GM23338 (cell line): Measurements from ENCODE around the gene LAGE3. TPM values are rescaled to one million over a fixed set of nuclear protein-coding genes. Genes with fewer than 3 reads are reported as not detected.
A peak's percentile ranks its signal among the peaks of the same experiment; 100 is the strongest.

Experiments
- ATAC-seq: fragments of 200-7000 bp; cut with Tn5 transposase; 3 replicates; pipeline ENCODE4 v1.9.1; 2020
- DNase-seq: peaks from one replicate; pipeline ENCODE4 v3.0.0-alpha.2; 2015; ENCODE audit warnings: low spot score
- H2AFZ ChIP-seq: fragments of 200-600 bp; sonication (generic); 2 replicates; pipeline ENCODE4 v1.8.0; 2016; ENCODE audit warnings: antibody characterized with exemption, mild to moderate bottlenecking, moderate library complexity
- H3F3A ChIP-seq: fragments of 200-600 bp; sonication (generic); replicated peaks from 2 replicates; pipeline ENCODE4 v1.8.0; 2017; ENCODE audit warnings: antibody characterized with exemption, mixed run types, low read depth
- H3K27ac ChIP-seq: fragments of 200-600 bp; sonication (generic); 2 replicates; pipeline ENCODE4 v1.6.1; 2016; ENCODE audit warnings: low read depth
- H3K27me3 ChIP-seq: fragments of 200-600 bp; sonication (generic); 2 replicates; pipeline ENCODE4 v1.8.0; 2016; ENCODE audit warnings: mild to moderate bottlenecking, mixed run types, moderate library complexity; ENCODE audit not compliant: insufficient read depth
- H3K36me3 ChIP-seq: fragments of 200-600 bp; sonication (generic); 2 replicates; pipeline ENCODE4 v1.8.0; 2016; ENCODE audit warnings: mild to moderate bottlenecking; ENCODE audit not compliant: insufficient read depth
- H3K4me1 ChIP-seq: fragments of 200-600 bp; sonication (generic); 2 replicates; pipeline ENCODE4 v1.8.0; 2016; ENCODE audit warnings: mild to moderate bottlenecking, moderate library complexity; ENCODE audit not compliant: insufficient read depth
- H3K4me2 ChIP-seq: fragments of 200-600 bp; sonication (generic); 2 replicates; pipeline ENCODE4 v1.7.1; 2017; ENCODE audit warnings: mixed run types
- H3K4me3 ChIP-seq: fragments of 200-600 bp; sonication (generic); 2 replicates; pipeline ENCODE4 v1.6.1; 2016; ENCODE audit warnings: mixed run types
- H3K79me2 ChIP-seq: fragments of 200-600 bp; sonication (generic); replicated peaks from 2 replicates; pipeline ENCODE4 v1.8.0; 2017; ENCODE audit warnings: mild to moderate bottlenecking; ENCODE audit not compliant: insufficient read depth
- H3K9me2 ChIP-seq: fragments of 200-600 bp; sonication (generic); 2 replicates; pipeline ENCODE4 v1.8.0; 2017; ENCODE audit not compliant: insufficient read depth
- H4K20me1 ChIP-seq: fragments of 200-600 bp; sonication (generic); replicated peaks from 2 replicates; pipeline ENCODE4 v1.8.0; 2017; ENCODE audit warnings: mild to moderate bottlenecking; ENCODE audit not compliant: insufficient read depth
- H3K27ac Mint-ChIP-seq: 2 replicates; pipeline ENCODE4 v1.8.0; 2020; ENCODE audit warnings: inconsistent platforms, mild to moderate bottlenecking, moderate library complexity, mixed read lengths
- H3K27me3 Mint-ChIP-seq: 3 replicates; pipeline ENCODE4 v1.8.0; 2022; ENCODE audit warnings: low read depth, mild to moderate bottlenecking, moderate library complexity, mixed read lengths, inconsistent platforms; ENCODE audit not compliant: insufficient read depth, poor library complexity
- H3K36me3 Mint-ChIP-seq: 3 replicates; pipeline ENCODE4 v1.8.0; 2021; ENCODE audit warnings: low read depth, mild to moderate bottlenecking, inconsistent platforms, moderate library complexity, mixed read lengths
- H3K4me1 Mint-ChIP-seq: 3 replicates; pipeline ENCODE4 v1.8.0; 2020; ENCODE audit warnings: mild to moderate bottlenecking, inconsistent platforms, mixed read lengths
- H3K4me3 Mint-ChIP-seq: 3 replicates; pipeline ENCODE4 v1.8.0; 2021; ENCODE audit warnings: moderate library complexity, mild to moderate bottlenecking, inconsistent platforms, mixed read lengths
- H3K9me3 Mint-ChIP-seq: 3 replicates; pipeline ENCODE4 v1.8.0; 2020; ENCODE audit warnings: moderate library complexity, mild to moderate bottlenecking, inconsistent platforms, mixed read lengths
- CREB1 ChIP-seq: fragments of 250-450 bp; sonication (Bioruptor Pico); IDR thresholded peaks from 2 replicates; pipeline ENCODE4 v1.5.0; 2020; ENCODE audit warnings: low read depth, mild to moderate bottlenecking, moderate library complexity
- EZH2phosphoT487 ChIP-seq: fragments of 200-600 bp; sonication (generic); IDR thresholded peaks from one replicate; pipeline ENCODE4 v1.8.1; 2018; ENCODE audit warnings: antibody characterized with exemption; ENCODE audit not compliant: unreplicated experiment
- NANOG ChIP-seq: IDR thresholded peaks from 2 replicates; pipeline ENCODE4 v1.6.1; 2016; ENCODE audit warnings: antibody characterized with exemption, borderline replicate concordance
- POLR2AphosphoS5 ChIP-seq: IDR thresholded peaks from 2 replicates; pipeline ENCODE4 v1.6.1; 2016; ENCODE audit warnings: antibody characterized with exemption, low read depth
- STAT1 ChIP-seq: IDR thresholded peaks from one replicate; pipeline ENCODE4 v1.6.1; 2016; ENCODE audit warnings: antibody characterized with exemption; ENCODE audit not compliant: unreplicated experiment
- ZNF114 ChIP-seq: fragments of 250-450 bp; sonication (Bioruptor Pico); IDR thresholded peaks from 2 replicates; pipeline ENCODE4 v1.5.0; 2020; ENCODE audit warnings: mild to moderate bottlenecking, moderate library complexity
- ZNF331 ChIP-seq: fragments of 250-450 bp; sonication (Bioruptor Pico); IDR thresholded peaks from 2 replicates; pipeline ENCODE4 v1.5.0; 2020; ENCODE audit warnings: low read depth, mild to moderate bottlenecking, moderate library complexity
- polyA plus RNA-seq: library from polyadenylated mRNA; unstranded; fragments of >200 nt; fragmentation: Nextera tagmentation; extraction: Ambion mirVana; gene quantifications from 2 replicates; pipeline ENCODE4 v1.2.1, GENCODE V29; 2016
- total RNA-seq: library from RNA; depleted of rRNA; stranded (reverse); fragments of >200 nt; shearing (Covaris generic); gene quantifications from 2 replicates; pipeline ENCODE4 v1.2.3, GENCODE V29; 2014
- TF ChIP-seq, protein P1 (sequence below): IDR thresholded peaks from one replicate; pipeline ENCODE4 v1.6.1; 2018; ENCODE audit warnings: antibody characterized with exemption; ENCODE audit not compliant: unreplicated experiment
- TF ChIP-seq, protein P2 (sequence below), 2 experiments: fragments of 200-600 bp in 1 of 2; sonication (generic) in 1 of 2; conservative IDR thresholded peaks; 2 replicates each; pipeline versions ENCODE4 v1.5.1 to v1.6.1; 2016 to 2017; ENCODE audit warnings: antibody characterized with exemption in 2 of 2, low read depth in 2 of 2, mild to moderate bottlenecking in 2 of 2, moderate library complexity in 1 of 2
- TF ChIP-seq, protein P3 (sequence below): fragments of 250-450 bp; sonication (Bioruptor Pico); IDR thresholded peaks from 2 replicates; pipeline ENCODE4 v1.5.0; 2020; ENCODE audit warnings: mild to moderate bottlenecking, moderate library complexity

The LAGE3 gene
- total and polyA plus RNA-seq, 2 experiments from 2014 or later, result 71.0 to 84.5 TPM

DNA sequence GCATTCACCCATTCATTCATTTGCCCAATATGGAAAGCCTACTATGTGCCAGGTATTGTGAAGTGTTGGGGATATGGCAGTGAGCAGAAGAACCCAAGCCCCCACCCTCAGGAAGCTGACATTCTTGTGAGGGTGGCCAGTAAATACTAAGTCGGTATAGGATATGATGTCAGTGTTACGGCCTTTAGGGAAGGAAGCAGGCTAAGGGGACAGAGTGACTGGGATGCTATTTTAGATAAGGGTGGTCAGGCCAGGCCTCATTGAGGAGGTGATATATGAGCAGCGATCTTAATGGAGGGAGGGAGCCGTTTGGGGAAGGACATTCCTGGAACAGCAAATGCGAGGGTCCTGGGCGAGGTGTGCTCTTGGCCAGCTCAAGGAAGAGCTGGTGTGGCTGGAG, 48.6 kb downstream of the LAGE3 start:
- Histone ChIP-seq H3K27me3 (no peaks in the 10 kb centered on the region), H3K27ac (no peak overlapping the region), H4K20me1 (no peaks in the 10 kb centered on the region), H3F3A (no peaks in the 10 kb centered on the region), H3K36me3 (no peaks in the 10 kb centered on the region), H3K4me1 (no peaks in the 10 kb centered on the region; the same call in 1 of the 2 replicates), H3K4me3 (no peak overlapping the region), H3K4me2 (no peak overlapping the region), H3K79me2 (peaks cover 11% of the 10 kb centered on the region), H3K9me2 (no peaks in the 10 kb centered on the region), H2AFZ (no peak overlapping the region)
- TF ChIP-seq, protein P1, sequence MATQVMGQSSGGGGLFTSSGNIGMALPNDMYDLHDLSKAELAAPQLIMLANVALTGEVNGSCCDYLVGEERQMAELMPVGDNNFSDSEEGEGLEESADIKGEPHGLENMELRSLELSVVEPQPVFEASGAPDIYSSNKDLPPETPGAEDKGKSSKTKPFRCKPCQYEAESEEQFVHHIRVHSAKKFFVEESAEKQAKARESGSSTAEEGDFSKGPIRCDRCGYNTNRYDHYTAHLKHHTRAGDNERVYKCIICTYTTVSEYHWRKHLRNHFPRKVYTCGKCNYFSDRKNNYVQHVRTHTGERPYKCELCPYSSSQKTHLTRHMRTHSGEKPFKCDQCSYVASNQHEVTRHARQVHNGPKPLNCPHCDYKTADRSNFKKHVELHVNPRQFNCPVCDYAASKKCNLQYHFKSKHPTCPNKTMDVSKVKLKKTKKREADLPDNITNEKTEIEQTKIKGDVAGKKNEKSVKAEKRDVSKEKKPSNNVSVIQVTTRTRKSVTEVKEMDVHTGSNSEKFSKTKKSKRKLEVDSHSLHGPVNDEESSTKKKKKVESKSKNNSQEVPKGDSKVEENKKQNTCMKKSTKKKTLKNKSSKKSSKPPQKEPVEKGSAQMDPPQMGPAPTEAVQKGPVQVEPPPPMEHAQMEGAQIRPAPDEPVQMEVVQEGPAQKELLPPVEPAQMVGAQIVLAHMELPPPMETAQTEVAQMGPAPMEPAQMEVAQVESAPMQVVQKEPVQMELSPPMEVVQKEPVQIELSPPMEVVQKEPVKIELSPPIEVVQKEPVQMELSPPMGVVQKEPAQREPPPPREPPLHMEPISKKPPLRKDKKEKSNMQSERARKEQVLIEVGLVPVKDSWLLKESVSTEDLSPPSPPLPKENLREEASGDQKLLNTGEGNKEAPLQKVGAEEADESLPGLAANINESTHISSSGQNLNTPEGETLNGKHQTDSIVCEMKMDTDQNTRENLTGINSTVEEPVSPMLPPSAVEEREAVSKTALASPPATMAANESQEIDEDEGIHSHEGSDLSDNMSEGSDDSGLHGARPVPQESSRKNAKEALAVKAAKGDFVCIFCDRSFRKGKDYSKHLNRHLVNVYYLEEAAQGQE, result no peak
- TF ChIP-seq ZNF114, result no peak
- TF ChIP-seq, protein P2, sequence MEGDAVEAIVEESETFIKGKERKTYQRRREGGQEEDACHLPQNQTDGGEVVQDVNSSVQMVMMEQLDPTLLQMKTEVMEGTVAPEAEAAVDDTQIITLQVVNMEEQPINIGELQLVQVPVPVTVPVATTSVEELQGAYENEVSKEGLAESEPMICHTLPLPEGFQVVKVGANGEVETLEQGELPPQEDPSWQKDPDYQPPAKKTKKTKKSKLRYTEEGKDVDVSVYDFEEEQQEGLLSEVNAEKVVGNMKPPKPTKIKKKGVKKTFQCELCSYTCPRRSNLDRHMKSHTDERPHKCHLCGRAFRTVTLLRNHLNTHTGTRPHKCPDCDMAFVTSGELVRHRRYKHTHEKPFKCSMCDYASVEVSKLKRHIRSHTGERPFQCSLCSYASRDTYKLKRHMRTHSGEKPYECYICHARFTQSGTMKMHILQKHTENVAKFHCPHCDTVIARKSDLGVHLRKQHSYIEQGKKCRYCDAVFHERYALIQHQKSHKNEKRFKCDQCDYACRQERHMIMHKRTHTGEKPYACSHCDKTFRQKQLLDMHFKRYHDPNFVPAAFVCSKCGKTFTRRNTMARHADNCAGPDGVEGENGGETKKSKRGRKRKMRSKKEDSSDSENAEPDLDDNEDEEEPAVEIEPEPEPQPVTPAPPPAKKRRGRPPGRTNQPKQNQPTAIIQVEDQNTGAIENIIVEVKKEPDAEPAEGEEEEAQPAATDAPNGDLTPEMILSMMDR (conservative IDR thresholded peaks at IDR 0.05; ENCODE audit: low read depth in 2 of 2), result no peak
- TF ChIP-seq, protein P3, sequence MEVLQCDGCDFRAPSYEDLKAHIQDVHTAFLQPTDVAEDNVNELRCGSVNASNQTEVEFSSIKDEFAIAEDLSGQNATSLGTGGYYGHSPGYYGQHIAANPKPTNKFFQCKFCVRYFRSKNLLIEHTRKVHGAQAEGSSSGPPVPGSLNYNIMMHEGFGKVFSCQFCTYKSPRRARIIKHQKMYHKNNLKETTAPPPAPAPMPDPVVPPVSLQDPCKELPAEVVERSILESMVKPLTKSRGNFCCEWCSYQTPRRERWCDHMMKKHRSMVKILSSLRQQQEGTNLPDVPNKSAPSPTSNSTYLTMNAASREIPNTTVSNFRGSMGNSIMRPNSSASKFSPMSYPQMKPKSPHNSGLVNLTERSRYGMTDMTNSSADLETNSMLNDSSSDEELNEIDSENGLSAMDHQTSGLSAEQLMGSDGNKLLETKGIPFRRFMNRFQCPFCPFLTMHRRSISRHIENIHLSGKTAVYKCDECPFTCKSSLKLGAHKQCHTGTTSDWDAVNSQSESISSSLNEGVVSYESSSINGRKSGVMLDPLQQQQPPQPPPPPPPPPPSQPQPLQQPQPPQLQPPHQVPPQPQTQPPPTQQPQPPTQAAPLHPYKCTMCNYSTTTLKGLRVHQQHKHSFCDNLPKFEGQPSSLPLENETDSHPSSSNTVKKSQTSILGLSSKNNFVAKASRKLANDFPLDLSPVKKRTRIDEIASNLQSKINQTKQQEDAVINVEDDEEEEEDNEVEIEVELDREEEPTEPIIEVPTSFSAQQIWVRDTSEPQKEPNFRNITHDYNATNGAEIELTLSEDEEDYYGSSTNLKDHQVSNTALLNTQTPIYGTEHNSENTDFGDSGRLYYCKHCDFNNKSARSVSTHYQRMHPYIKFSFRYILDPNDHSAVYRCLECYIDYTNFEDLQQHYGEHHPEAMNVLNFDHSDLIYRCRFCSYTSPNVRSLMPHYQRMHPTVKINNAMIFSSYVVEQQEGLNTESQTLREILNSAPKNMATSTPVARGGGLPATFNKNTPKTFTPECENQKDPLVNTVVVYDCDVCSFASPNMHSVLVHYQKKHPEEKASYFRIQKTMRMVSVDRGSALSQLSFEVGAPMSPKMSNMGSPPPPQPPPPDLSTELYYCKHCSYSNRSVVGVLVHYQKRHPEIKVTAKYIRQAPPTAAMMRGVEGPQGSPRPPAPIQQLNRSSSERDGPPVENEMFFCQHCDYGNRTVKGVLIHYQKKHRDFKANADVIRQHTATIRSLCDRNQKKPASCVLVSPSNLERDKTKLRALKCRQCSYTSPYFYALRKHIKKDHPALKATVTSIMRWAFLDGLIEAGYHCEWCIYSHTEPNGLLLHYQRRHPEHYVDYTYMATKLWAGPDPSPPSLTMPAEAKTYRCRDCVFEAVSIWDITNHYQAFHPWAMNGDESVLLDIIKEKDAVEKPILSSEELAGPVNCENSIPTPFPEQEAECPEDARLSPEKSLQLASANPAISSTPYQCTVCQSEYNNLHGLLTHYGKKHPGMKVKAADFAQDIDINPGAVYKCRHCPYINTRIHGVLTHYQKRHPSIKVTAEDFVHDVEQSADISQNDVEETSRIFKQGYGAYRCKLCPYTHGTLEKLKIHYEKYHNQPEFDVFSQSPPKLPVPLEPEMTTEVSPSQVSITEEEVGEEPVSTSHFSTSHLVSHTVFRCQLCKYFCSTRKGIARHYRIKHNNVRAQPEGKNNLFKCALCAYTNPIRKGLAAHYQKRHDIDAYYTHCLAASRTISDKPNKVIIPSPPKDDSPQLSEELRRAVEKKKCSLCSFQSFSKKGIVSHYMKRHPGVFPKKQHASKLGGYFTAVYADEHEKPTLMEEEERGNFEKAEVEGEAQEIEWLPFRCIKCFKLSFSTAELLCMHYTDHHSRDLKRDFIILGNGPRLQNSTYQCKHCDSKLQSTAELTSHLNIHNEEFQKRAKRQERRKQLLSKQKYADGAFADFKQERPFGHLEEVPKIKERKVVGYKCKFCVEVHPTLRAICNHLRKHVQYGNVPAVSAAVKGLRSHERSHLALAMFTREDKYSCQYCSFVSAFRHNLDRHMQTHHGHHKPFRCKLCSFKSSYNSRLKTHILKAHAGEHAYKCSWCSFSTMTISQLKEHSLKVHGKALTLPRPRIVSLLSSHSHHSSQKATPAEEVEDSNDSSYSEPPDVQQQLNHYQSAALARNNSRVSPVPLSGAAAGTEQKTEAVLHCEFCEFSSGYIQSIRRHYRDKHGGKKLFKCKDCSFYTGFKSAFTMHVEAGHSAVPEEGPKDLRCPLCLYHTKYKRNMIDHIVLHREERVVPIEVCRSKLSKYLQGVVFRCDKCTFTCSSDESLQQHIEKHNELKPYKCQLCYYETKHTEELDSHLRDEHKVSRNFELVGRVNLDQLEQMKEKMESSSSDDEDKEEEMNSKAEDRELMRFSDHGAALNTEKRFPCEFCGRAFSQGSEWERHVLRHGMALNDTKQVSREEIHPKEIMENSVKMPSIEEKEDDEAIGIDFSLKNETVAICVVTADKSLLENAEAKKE (CRISPR knock-in tag), result no peak
- TF ChIP-seq ZNF331 (CRISPR knock-in tag), result no peak
- TF ChIP-seq NANOG, result no peak
- TF ChIP-seq STAT1, result no peak
- TF ChIP-seq POLR2AphosphoS5, result no peak
- TF ChIP-seq EZH2phosphoT487, result no peak
- no peak for TF ChIP-seq CREB1 (CRISPR knock-in tag)
- H3K27ac Mint-ChIP-seq, result peak overlapping the region; percentile 85; the same call in 1 of the 2 replicates
- peaks cover 15% of the 10 kb centered on the region for H3K4me1 Mint-ChIP-seq
- H3K9me3 Mint-ChIP-seq, result no peaks in the 10 kb centered on the region
- ATAC-seq (no peak), DNase-seq (no peak)
- peaks cover 16% of the 10 kb centered on the region for H3K36me3 Mint-ChIP-seq
- peaks cover 4% of the 10 kb centered on the region for H3K27me3 Mint-ChIP-seq
- H3K4me3 Mint-ChIP-seq, result peak overlapping the region; percentile 33; the same call in 1 of the 3 replicates
